ENCODE data around the gene CCT5.

DNA sequence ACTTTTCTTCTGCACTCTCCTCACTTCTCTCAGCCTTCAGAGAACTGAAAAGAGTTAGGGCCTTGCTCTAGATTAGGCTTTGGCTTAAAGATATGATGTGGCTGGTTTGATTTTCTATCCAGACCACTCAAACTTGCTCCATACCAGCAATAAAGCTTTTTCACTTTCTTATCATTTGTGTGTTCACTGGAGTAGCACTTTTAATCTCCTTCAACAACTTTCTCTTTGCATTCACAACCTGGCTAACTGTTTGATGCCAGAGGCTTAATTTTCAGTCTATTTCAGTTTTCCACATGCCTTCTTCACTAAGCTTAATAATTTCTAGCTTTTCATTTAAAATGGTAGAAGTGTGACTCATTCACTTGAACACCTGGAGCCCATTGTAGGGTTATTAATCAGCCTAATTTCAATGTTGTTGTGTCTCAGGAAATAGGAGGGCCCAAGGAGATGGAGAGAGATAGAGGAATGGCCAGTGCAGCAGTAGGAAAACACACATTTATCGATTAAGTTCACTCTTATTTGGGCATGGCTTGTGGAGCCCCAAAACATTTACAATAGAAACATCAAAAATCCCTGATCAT is 6.3 kb upstream of the CCT5 start:
- TF ChIP-seq, protein P1, sequence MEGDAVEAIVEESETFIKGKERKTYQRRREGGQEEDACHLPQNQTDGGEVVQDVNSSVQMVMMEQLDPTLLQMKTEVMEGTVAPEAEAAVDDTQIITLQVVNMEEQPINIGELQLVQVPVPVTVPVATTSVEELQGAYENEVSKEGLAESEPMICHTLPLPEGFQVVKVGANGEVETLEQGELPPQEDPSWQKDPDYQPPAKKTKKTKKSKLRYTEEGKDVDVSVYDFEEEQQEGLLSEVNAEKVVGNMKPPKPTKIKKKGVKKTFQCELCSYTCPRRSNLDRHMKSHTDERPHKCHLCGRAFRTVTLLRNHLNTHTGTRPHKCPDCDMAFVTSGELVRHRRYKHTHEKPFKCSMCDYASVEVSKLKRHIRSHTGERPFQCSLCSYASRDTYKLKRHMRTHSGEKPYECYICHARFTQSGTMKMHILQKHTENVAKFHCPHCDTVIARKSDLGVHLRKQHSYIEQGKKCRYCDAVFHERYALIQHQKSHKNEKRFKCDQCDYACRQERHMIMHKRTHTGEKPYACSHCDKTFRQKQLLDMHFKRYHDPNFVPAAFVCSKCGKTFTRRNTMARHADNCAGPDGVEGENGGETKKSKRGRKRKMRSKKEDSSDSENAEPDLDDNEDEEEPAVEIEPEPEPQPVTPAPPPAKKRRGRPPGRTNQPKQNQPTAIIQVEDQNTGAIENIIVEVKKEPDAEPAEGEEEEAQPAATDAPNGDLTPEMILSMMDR (IDR thresholded peaks at IDR 0.05 in 8 of 11, conservative IDR thresholded peaks at IDR 0.05 in 3 of 11), result no peak
- no peak for TF ChIP-seq POLR2A (IDR thresholded peaks at IDR 0.05)
